Measurements from ENCODE around the gene C16orf89. TPM values are rescaled to one million over a fixed set of nuclear protein-coding genes. Genes with fewer than 3 reads are reported as not detected.

The C16orf89 gene
- total RNA-seq, 2 experiments from 2014 or later = not detected

- no peaks in the 10 kb centered on the region for H3K27me3 ChIP-seq (ENCODE audit: control insufficient read depth in 1 of 2, insufficient read depth in 2 of 2, low read length in 2 of 2)
- no peak overlapping the region for H3K4me3 ChIP-seq (ENCODE audit: low read length)
- ATAC-seq (ENCODE audit: poor library complexity) (peak; percentile 62), DNase-seq (peak in 13 of 14 experiments; percentile 4 to 61 (median 26))
- H3K4me1 ChIP-seq (ENCODE audit: insufficient read depth, low read length) = no peaks in the 10 kb centered on the region
- Mint-ChIP-seq H3K27me3 (no peaks in the 10 kb centered on the region), H3K4me1 (ENCODE audit: low read depth) (no peaks in the 10 kb centered on the region), H3K27ac (no peak overlapping the region), H3K36me3 (ENCODE audit: low read depth) (no peaks in the 10 kb centered on the region), H3K4me3 (no peak overlapping the region), H3K9me3 (no peaks in the 10 kb centered on the region)
- no peak overlapping the region for H3K27ac ChIP-seq (ENCODE audit: low read depth in 1 of 2, low read length in 2 of 2)
- POLR2A ChIA-PET = no interaction called here
- TF ChIP-seq CTCF (IDR thresholded peaks at IDR 0.05) = no peak
- CTCF ChIA-PET = interaction anchor here (0.8 to 1.3 kb wide), 3 partner anchors 8 to 36 kb away, joined by 3 to 12 read pairs (median 4); no protein-coding TSS in a partner anchor
- H3K36me3 ChIP-seq (ENCODE audit: insufficient read depth, low read length) = no peaks in the 10 kb centered on the region
- no peaks in the 10 kb centered on the region for H3K9me3 ChIP-seq (ENCODE audit: control insufficient read depth in 1 of 2, insufficient read depth in 1 of 2, low read length in 2 of 2)
- intact Hi-C loops (cut with DNase I, micrococcal nuclease) = no loop called here
These were observed 9.4 kb downstream of the C16orf89 start for GRCh38 chr16:5056352-5056751.

- ChIA-PET CTCF (no interaction called here), POLR2A (no interaction called here)
- H3K36me3 Mint-ChIP-seq (ENCODE audit: low read depth) = no peaks in the 10 kb centered on the region
- H3K36me3 ChIP-seq (ENCODE audit: insufficient read depth, low read length) = no peaks in the 10 kb centered on the region
- no peak for TF ChIP-seq CTCF (IDR thresholded peaks at IDR 0.05)
- no peaks in the 10 kb centered on the region for H3K27me3 ChIP-seq (ENCODE audit: control insufficient read depth in 1 of 2, insufficient read depth in 2 of 2, low read length in 2 of 2)
- H3K4me1 ChIP-seq (ENCODE audit: insufficient read depth, low read length) = no peaks in the 10 kb centered on the region
- H3K27ac Mint-ChIP-seq = no peak overlapping the region
- no peaks in the 10 kb centered on the region for H3K9me3 Mint-ChIP-seq
- no peaks in the 10 kb centered on the region for H3K27me3 Mint-ChIP-seq
- H3K4me1 Mint-ChIP-seq (ENCODE audit: low read depth) = no peaks in the 10 kb centered on the region
- no peak for DNase-seq
- no peaks in the 10 kb centered on the region for H3K9me3 ChIP-seq (ENCODE audit: control insufficient read depth in 1 of 2, insufficient read depth in 1 of 2, low read length in 2 of 2)
- no peak overlapping the region for H3K4me3 ChIP-seq (ENCODE audit: low read length)
- ATAC-seq (ENCODE audit: poor library complexity) = no peak
- intact Hi-C loops (cut with DNase I, micrococcal nuclease) = no loop called here
- no peak overlapping the region for H3K27ac ChIP-seq (ENCODE audit: low read depth in 1 of 2, low read length in 2 of 2)
- H3K4me3 Mint-ChIP-seq = no peak overlapping the region
These were observed 10.6 kb downstream of the C16orf89 start for GRCh38 chr16:5054876-5055865.

- H3K27ac Mint-ChIP-seq = no peak overlapping the region
- H3K4me1 Mint-ChIP-seq (ENCODE audit: low read depth) = no peaks in the 10 kb centered on the region
- POLR2A ChIA-PET = no interaction called here
- CTCF ChIA-PET = no interaction called here
- intact Hi-C loops (cut with DNase I, micrococcal nuclease) = no loop called here
- TF ChIP-seq CTCF (IDR thresholded peaks at IDR 0.05) = no peak
- H3K4me3 ChIP-seq (ENCODE audit: low read length) = no peak overlapping the region
- no peaks in the 10 kb centered on the region for H3K36me3 ChIP-seq (ENCODE audit: insufficient read depth, low read length)
- DNase-seq (no peak), ATAC-seq (ENCODE audit: poor library complexity) (no peak)
- no peak overlapping the region for H3K27ac ChIP-seq (ENCODE audit: low read depth in 1 of 2, low read length in 2 of 2)
- H3K36me3 Mint-ChIP-seq (ENCODE audit: low read depth) = no peaks in the 10 kb centered on the region
- H3K9me3 Mint-ChIP-seq = no peaks in the 10 kb centered on the region
- H3K9me3 ChIP-seq (ENCODE audit: control insufficient read depth in 1 of 2, insufficient read depth in 1 of 2, low read length in 2 of 2) = no peaks in the 10 kb centered on the region
- H3K27me3 ChIP-seq (ENCODE audit: control insufficient read depth in 1 of 2, insufficient read depth in 2 of 2, low read length in 2 of 2) = no peaks in the 10 kb centered on the region
- no peak overlapping the region for H3K4me3 Mint-ChIP-seq
- no peaks in the 10 kb centered on the region for H3K4me1 ChIP-seq (ENCODE audit: insufficient read depth, low read length)
- H3K27me3 Mint-ChIP-seq = no peaks in the 10 kb centered on the region
These were observed 18.8 kb downstream of the C16orf89 start for GRCh38 chr16:5046914-5047313.
